ENCODE results near the gene RPS26. TPM values are rescaled to one million over a fixed set of nuclear protein-coding genes. Genes with fewer than 3 reads are reported as not detected.
A peak's percentile ranks its signal among the peaks of the same experiment; 100 is the strongest.

RPS26 gene
- total and polyA plus RNA-seq, 9 of the 15 experiments (the other 6 are each of a cell fraction or from before 2014, with no cell fraction given): 70.2 to 1,589 (median 852) TPM

GRCh38 chr12:56034586-56035332 lies 7.0 kb upstream of the RPS26 start:
- FAIRE-seq: no peak
- no TSS peak for BruUV-seq (replicated peaks)
- no peak for ATAC-seq
- in situ Hi-C loops (cut with MboI): loop anchor here (5.0 kb wide), 2 partner anchors 37 to 297 kb away; partner anchors contain the start of gene SUOX
- H3K27me3 ChIP-seq (ENCODE audit: control insufficient read depth in 2 of 2, insufficient read depth in 2 of 2, low read length in 2 of 2): no peaks in the 10 kb centered on the region
- CTCF ChIA-PET (ENCODE audit: low intra/inter-chr PET ratio): no interaction called here
- H3K4me1 ChIP-seq (replicated peaks in 1 of 2; ENCODE audit: control insufficient read depth in 2 of 2, insufficient read depth in 2 of 2, low read length in 2 of 2): peaks cover 5 to 6% of the 10 kb centered on the region in 2 experiments; a peak in 3 of 5 replicates
- H3K9me3 ChIP-seq (replicated peaks; ENCODE audit: control insufficient read depth, insufficient read depth, low read depth, low read length): no peaks in the 10 kb centered on the region
- H3K36me3 ChIP-seq (ENCODE audit: control insufficient read depth, insufficient read depth, low read length): peaks cover 79% of the 10 kb centered on the region
- no peaks in the 10 kb centered on the region for H3K79me2 ChIP-seq (ENCODE audit: control insufficient read depth, insufficient read depth, low read length)
- DNase-seq (ENCODE audit: extremely low read depth in 1 of 4, low spot score in 3 of 4): no peak
- no peaks in the 10 kb centered on the region for H3K9me1 ChIP-seq (ENCODE audit: control insufficient read depth, insufficient read depth, low read length)
- H3K27ac ChIP-seq (ENCODE audit: extremely low read depth, low read depth, low read length): no peak overlapping the region
- no peak overlapping the region for H3K4me2 ChIP-seq (ENCODE audit: insufficient read depth, low read length)
- H4K20me1 ChIP-seq (replicated peaks; ENCODE audit: control insufficient read depth, insufficient read depth, low read length): no peaks in the 10 kb centered on the region
- TF ChIP-seq POLR2G (IDR thresholded peaks at IDR 0.05; ENCODE audit: low read depth, low read length) (peak; percentile 38), RBFOX2 (IDR thresholded peaks at IDR 0.05; ENCODE audit: low read depth, low read length) (0 out of 2 replicates have a peak, but pooled peaks have one; percentile 23), RCOR1 (IDR thresholded peaks at IDR 0.05; ENCODE audit: borderline replicate concordance in 1 of 2, low read depth in 2 of 2, low read length in 2 of 2) (no peak)
- H3K4me3 ChIP-seq: no peak overlapping the region
- intact Hi-C loops (cut with micrococcal nuclease): no loop called here
- WGBS (ENCODE audit: insufficient coverage, low coverage, missing lambda C conversion rate): 87% methylated on average over 18 of the region's 21 CpGs
- H3K9ac ChIP-seq (ENCODE audit: insufficient read depth in 1 of 2, low read depth in 2 of 2, low read length in 2 of 2): 0 out of 4 replicates have a peak overlapping the region, but pooled peaks of 1 of the 2 experiments have one; percentile 53
- no peak overlapping the region for H2AFZ ChIP-seq (ENCODE audit: low read depth, low read length)
- POLR2A ChIA-PET: no interaction called here

GRCh38 chr12:56037161-56037560 lies 4.6 kb upstream of the RPS26 start:
- H3K9me3 ChIP-seq (replicated peaks; ENCODE audit: control insufficient read depth, insufficient read depth, low read depth, low read length): no peaks in the 10 kb centered on the region
- peaks cover 9 to 11% of the 10 kb centered on the region in 2 experiments; a peak in 4 of 5 replicates for H3K4me1 ChIP-seq (replicated peaks in 1 of 2; ENCODE audit: control insufficient read depth in 2 of 2, insufficient read depth in 2 of 2, low read length in 2 of 2)
- no peak overlapping the region for H2AFZ ChIP-seq (ENCODE audit: low read depth, low read length)
- POLR2A ChIA-PET: no interaction called here
- H3K9ac ChIP-seq (ENCODE audit: insufficient read depth in 1 of 2, low read depth in 2 of 2, low read length in 2 of 2): peak overlapping the region in 1 of 2 experiments; percentile 61; a peak in 1 of 4 replicates
- DNase-seq (ENCODE audit: extremely low read depth in 1 of 4, low spot score in 3 of 4): no peak
- H4K20me1 ChIP-seq (replicated peaks; ENCODE audit: control insufficient read depth, insufficient read depth, low read length): no peaks in the 10 kb centered on the region
- CTCF ChIA-PET (ENCODE audit: low intra/inter-chr PET ratio): no interaction called here
- peaks cover 5% of the 10 kb centered on the region for H3K79me2 ChIP-seq (ENCODE audit: control insufficient read depth, insufficient read depth, low read length)
- no peak overlapping the region for H3K4me2 ChIP-seq (ENCODE audit: insufficient read depth, low read length)
- H3K4me3 ChIP-seq: no peak overlapping the region
- H3K36me3 ChIP-seq (ENCODE audit: control insufficient read depth, insufficient read depth, low read length): peaks cover 58% of the 10 kb centered on the region
- in situ Hi-C loops (cut with MboI) (no loop called here), intact Hi-C loops (cut with micrococcal nuclease) (no loop called here)
- 15% methylated on average over 2 of the region's 2 CpGs for WGBS (ENCODE audit: insufficient coverage, low coverage, missing lambda C conversion rate)
- no peak overlapping the region for H3K27ac ChIP-seq (ENCODE audit: extremely low read depth, low read depth, low read length)
- FAIRE-seq: no peak
- no peaks in the 10 kb centered on the region for H3K9me1 ChIP-seq (ENCODE audit: control insufficient read depth, insufficient read depth, low read length)
- BruUV-seq (replicated peaks): no TSS peak
- H3K27me3 ChIP-seq (ENCODE audit: control insufficient read depth in 2 of 2, insufficient read depth in 2 of 2, low read length in 2 of 2): no peaks in the 10 kb centered on the region
- no peak for ATAC-seq
- no peak for TF ChIP-seq ZNF609 (CRISPR knock-in tag; IDR thresholded peaks at IDR 0.05; ENCODE audit: borderline replicate concordance)
- TF ChIP-seq IRF2 (CRISPR knock-in tag; IDR thresholded peaks at IDR 0.05): no peak
- no peak for TF ChIP-seq NCOA2 (IDR thresholded peaks at IDR 0.05; ENCODE audit: partially characterized antibody in 2 of 2)
- TF ChIP-seq RFX7 (CRISPR knock-in tag; IDR thresholded peaks at IDR 0.05): no peak
- TF ChIP-seq CBFA2T2 (conservative IDR thresholded peaks at IDR 0.05): no peak
- TF ChIP-seq ZNF431 (CRISPR knock-in tag; IDR thresholded peaks at IDR 0.05): no peak
- no peak for TF ChIP-seq GATA2 (CRISPR knock-in tag; IDR thresholded peaks at IDR 0.05)
